ENCODE data around the gene IL31.
"Not testable (repeated sequence)": the region's sequence is repeated elsewhere in the genome, so short reads cannot be mapped to it uniquely, and the experiment has no call there.

Gene IL31

DNA sequence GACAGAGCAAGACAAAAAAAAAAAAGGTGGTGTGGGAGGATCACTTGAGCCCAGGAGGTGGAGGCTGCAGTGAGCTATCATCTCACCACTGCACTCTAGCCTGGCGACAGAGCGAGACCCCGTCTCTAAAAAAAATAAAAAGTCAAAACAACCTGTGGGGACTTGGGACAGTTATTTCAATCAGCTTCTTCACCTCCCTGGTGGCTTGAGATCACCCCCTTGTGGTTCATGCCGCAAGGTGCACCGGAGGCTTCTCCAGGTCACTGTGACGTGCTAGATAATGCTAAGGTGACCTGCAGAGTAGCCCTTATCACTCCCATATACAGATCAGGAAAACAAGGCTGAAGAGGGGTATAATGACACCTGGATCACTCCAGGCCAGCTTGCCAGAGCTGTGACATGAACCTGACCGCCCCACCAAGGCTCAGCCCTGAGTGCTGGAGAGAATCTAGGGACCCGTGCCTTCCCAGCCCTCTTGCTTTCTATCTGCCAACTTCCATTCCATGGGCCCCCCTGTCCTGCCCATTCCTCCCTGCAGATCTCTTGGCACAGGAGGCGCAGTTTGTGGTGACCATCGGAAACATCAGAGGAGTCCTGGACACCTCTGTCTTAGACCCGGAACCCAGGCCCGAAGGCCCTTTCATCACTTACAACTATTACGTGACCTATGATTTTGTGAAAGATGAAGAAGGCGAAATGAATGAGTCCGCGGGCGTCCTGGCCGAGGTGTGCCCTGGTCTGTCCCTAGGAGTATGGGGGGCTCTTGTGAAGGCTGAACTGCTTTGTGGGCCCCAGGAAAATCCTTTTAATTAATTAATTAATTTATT is 17.0 kb upstream of the IL31 start:
- DNase-seq: no peak

DNA sequence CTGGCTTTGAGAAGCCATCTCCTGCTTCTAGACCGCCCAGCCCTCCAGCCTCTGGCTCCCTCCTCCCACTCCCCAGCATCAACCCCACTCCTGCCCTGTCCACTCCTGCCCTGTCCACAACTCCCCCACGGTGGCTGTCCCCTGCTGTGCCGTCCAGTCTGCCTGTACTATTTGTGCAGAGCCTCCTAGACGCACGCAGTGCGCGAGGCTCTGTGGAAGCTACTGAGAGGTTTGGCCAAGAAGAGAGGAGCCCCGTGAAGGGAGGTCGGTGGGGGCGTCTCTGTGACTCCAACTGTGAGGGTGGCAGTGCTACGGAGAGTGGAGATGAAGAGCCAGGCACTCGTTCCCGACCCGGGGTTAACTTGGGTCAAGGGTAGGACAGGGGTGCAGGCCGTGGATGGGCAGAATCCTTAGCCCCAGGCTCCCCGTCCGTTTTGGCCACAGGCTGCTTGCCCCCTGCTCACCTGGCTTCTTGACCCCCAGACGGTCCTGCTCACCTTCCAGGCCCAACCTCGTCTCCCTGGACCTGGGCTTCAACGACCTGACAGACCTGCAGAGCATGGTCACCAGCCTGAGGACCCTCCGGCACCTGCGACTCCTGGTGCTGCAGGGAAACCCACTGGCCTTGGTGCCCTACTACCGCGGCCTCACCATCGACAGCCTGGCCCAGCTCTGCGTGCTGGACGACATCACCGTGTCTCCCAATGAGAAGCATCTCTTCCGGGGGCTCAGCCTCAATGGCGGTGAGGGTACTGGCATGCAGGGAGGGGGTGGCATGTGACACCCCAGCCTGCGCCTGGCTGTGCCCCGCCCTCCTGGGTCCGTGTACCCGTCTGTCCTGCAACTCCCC is 15.8 kb upstream of the IL31 start:
- no peak for DNase-seq

DNA sequence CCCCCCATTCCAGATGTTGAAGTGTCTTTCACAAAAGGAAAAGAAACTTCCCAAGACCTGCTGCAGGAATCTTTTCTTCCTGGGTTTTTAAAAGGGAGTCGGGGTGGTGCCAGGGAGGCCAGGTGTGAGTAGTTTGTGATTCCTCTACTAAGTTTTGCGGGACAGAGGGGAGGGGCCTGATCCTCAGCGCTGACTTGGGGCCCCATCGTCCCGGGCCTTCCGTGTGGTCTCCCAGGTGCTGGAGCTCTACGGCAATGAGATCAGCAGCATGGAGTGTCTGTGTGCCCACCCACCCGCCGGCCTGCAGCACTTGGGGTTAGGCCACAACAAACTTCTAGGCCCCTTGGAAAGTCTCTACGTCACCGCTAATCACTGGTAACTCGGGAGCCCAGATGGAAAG is 13.4 kb upstream of the IL31 start:
- no peak for DNase-seq

DNA sequence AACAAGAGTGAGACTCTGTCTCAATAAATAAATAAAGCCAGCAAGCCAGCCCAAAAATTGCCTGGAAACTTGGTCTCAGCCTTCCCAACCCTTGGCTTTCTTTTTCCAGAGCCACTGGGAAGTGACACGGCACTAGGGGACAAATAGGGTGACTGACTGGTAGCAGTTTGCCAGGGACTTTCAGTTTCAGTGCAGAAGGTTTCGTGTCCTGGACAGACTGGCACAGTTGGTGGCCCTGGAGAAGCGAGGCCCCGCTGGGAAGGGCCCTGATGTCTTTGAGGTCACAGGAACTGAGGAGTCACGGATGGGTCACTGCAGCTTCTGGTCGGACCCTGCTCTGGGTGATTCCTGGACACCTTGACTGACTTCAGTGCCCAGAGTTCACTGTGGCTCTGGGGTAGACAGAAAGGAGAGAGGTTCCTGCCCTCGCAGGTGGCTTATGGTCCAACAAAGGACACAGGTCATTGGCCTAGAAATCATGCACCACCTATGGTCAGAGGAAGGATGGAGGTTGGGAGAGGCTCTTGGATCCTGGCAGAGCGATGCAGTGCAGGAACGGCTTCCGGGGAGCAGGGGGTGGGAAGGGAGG is 11.6 kb upstream of the IL31 start:
- DNase-seq: no peak

DNA sequence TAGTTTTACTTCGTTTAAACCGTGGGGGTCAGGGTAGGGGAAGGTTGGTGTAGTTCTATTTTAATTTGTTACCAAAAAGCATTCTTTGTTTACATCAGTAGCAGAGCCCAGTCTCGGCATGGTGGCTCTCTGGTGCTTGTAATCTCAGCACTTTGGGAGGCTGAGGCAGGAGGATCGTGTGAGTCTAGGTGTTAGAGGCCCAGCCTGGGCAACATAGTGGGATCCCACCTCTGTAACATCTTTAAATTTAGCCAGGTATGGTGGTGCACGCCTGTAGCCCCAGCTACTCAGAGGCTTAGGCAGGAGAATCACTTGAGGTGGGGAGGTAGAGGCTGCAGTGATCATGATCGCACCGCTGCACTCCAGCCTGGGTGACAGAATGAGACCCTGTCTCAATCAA is 11.1 kb upstream of the IL31 start:
- DNase-seq: no peak

DNA sequence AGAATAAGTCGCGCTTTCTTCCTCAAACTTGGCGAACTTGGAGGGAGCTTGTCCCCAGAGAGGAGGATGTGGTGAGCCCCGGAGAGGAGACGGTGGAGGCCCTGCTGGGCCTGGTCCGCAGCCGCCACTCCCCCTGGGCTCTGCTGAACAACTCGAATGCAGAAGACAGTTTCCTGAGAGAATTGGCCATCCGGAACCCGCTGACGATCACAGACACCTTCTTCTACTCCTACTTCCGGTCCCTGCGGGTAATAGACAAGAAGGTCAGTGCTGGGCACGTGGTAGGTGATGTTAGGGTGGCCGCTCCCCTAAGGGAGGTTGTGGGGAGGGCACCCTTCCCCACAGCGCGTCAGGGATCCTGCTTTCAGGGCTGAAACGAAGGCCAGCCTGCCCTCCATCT is 10.5 kb upstream of the IL31 start:
- DNase-seq: no peak

DNA sequence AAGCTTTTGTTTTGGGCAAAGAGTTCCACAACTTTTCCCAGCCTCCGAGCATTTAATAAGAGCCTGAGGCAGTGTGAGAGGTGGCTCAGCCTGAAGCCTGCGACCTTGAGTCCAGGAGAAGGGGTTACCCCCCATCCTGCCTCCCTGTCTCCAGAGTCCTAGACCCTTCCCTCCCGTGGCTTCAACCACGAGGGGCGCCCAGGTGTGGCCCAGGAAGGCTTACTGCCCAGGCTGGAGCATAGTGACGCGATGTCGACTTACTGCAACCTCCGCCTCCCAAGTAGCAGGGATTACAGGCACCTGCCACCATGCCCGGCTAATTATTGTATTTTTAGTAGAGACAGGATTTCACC is 9.5 kb upstream of the IL31 start:
- DNase-seq: no peak

DNA sequence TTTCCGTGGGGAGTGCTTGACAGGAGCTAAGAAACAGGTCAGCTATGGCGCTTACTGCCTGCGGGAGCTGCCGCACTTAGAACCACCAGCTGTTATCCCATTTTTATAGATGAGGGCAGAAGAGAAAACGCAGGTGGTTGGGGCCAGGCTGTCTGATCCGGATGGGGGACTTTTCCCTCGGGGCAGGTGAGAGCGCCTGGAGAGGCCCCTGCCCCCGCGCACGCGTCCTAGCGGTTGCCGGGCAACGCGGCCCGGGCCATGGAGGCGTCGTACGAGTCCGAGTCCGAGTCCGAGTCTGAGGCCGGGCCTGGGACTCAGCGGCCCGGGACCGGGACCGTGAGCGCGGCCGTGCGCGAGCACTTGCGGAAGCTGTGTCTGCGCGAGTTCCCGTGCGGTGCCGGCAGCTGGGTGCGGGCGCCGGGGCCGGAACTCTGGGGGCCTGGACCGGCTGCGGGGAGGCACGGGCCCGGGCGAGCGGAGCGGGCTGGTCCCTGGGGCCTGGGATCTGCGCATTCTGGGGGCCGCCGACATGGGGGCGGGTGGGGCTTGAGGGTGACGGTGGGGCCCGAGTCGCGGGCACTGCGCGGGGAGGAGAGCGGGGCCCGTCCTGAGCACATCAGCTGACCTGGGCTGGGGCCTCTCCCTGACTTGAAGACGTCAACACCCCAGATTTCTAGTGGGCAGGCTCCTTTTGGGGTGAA is 9.0 kb upstream of the IL31 start, which contains the start of gene LRRC43:
TSS of gene LRRC43 (plus strand) at position 237 of the 701 bp plus-strand sequence. CDS start at position 259, 22 bp downstream.
- DNase-seq: no peak

DNA sequence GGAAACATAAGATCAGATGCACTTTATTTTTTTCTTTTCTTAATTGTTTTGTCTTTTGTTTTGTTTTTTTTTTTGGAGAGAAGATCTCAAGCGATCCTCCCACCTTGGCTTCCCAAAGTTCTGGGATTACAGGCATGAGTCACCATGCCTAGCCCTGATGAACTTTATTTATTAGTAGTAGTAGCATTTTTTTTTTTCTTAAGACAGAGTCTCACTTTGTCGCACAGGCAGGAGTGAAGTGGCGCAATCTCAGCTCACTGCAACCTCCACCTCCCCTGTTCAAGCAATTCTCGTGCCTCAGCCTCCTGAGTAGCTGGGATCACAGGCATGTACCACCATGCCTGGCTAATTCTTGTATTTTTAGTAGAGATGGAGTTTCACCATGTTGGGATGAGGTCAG is 2.5 kb upstream of the IL31 start:
- not testable (repeated sequence) for DNase-seq

DNA sequence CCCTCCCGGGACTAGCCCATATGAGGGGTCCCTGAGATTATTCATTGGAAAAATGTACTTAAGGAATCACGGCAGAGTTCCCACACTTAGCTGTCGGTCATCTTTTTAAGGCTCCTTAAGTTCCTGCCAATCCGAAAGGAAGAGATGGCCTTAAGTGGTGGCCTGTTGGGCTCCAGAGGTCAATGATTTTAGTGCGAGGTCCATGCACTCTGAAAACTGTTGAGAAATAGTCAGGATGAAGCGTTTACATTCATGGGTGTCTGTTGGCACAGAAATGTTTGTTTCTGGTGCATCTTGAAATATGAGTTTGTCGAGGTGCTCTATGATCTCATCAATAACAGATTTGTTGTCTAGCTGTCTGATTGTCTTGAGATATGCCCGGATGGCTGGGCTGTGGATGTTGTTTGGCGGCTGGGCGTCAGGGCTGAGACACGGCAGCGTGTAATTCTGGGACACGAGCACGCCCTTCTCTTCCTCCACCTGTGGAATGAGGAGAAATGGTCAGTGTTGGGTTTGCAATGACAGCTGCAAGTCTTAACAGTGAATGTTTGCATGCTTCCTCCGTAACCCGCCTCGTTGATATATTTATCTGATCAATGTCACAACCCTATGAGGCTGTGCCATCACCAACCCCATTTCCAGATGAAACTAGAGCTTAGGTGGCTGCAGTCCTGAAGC is 1.6 kb downstream of the IL31 start:
- DNase-seq: no peak

DNA sequence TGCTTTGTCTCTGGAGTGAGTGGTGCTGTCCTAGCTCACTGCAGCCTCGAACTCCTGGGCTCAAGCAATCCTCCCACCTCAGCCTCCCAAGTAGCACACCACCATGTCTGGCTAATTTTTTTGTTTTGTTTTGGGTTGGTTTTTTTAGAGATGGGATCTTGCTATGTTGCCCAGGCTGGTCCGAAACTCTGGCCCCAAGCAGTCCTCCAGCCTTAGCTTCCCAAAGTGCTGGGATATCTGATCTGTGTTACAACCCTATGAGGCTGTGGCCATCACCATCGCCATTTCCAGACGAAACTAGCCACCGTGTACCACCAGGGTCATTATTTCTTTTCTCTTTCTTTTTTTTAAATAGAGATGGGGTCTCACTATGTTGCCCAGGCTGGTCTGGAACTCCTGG is 2.6 kb downstream of the IL31 start:
- DNase-seq: no peak

DNA sequence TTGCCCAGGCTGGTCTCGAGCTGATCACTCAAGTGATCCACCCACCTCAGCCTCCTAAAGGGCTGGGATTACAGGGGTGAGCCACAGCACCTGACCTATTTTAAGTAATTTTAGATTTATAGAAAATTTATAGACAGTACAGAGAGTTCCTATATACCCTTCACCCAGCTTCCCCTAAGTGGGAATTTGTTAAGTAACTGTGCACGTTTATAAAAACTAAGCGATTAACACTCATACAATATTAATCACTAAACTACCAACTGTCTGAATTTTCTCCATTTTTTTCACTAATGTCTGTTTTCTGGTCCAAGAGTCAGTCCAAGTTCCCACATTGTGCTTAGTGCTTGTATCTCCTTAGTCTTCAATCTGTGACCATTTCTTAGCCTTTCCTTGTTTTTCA is 5.5 kb downstream of the IL31 start:
- DNase-seq: no peak

DNA sequence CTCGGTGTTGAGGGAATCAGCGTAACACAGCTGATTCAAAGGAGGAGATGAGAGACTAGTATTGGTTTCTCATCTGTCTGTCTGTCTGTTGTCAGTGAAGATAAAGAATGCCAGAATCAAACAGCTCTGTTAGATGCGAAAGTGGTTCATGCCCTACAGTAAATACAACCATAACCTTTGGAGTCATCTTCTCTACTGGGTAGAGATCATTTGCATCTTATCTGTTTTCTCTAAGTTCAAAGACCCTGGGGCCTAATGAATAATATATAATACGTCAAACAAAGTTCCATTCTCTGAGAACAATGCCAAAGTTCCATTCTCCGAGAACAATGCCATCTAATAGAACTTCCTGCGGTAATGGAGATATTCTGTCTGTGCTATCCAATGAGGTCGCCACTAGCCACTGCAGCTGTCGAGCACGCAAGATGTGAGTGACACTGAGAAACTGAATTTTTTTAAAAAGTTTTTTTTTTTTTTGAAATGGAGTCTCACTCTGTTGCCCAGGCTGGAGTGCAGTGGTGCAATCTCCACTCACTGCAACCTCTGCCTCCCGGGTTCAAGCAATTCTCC is 6.6 kb downstream of the IL31 start:
- no peak for DNase-seq

DNA sequence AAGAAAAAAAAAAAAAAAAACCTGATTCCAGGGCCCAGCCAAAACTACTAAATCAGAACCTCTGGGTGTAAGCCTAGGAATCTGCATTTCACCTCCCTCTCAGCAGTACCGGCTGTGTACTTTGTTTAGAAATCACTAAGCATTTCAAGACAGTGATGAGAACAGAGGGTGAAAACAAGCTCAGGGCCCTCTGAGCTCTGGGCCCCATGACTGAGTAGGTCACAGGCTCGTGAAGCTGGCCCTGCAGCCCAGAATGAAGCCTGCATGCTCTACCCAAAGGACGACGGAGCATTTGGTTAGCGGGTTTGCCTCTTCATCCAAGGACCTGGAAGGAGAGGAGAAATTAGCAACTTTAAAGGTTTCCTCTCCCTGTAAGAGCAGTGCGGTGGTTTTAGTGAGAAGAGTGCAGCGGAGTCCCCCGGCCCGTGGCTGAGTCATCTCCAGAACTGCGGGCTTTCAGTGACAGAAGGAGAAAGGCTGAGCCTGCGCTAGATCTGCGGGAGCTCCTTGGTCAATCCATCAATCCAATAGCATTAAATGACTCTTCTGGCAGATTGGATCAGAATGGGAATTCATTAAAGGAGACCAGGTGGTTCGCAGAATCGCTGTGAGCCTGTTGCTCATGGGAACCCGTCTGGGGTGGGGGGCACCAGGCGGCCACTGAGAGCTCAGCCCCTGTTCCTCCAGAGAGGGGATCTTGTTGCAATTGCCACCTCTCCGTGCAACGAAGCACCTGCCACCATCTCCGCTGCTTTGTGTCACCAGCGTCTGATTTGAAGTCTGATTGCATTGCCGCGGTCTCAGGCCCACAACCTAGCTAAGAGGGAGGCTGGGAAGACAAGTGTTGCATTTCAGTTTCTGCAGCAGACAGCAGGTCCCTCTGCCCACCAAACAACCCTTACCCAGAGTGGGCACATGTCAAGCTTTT is 7.3 kb downstream of the IL31 start:
- no peak for DNase-seq

DNA sequence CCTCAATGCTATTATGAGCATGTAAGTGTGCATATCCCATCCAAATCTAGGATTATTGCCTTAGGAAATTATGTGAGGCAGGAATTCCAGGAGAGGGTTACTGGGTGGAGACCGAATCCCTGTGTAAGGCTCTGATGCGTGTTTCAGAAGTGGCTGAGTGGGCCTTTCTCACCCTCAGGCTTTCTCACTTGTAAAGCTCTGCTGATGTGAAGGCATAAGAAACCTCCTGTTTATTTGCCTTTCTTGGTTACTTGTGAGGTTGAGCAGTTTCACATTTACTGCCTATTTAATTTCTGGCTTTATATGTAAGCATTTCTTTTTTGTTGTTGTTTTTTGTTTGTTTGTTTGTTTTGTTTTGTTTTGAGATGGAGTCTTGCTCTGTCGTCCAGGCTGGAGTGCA is 11.0 kb downstream of the IL31 start:
- DNase-seq: no peak

DNA sequence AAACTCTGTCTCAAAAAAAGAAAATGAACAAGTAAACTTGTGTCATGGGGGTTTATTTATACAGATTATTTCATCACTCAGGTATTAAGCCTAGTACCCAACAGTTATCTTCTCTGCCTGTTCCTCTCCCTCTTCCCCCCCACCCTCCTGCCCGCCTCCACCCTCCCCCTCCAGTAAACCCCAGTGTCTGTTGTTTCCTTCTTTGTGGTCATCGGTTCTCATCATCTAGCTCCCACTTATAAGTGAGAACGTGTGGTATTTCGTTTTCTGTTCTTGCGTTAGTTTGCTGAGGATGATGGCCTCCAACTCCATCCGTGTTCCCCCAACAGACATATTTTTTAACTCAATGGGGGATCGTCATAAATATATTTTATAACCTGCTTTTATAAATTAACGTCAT is 12.3 kb downstream of the IL31 start:
- DNase-seq: no peak

DNA sequence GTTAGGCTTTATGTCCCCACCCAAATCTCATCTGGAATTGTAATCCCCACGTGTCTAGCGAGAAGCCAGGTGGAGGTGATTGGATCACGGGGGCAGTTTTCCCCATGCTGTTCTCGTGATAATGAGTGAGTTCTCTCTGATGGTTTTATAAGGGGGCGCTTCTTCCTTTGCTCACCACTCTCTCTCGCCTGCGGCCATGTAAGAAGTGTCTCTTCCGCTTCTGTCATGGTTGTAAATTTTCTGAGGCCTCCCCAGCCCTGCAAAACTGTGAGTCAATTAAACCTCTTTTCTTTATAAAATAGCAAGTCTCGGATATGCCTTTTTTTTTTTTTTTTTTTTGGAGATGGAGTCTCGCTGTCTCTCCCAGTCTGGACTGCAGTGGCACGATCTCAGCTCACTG is 13.3 kb downstream of the IL31 start:
- no peak for DNase-seq

DNA sequence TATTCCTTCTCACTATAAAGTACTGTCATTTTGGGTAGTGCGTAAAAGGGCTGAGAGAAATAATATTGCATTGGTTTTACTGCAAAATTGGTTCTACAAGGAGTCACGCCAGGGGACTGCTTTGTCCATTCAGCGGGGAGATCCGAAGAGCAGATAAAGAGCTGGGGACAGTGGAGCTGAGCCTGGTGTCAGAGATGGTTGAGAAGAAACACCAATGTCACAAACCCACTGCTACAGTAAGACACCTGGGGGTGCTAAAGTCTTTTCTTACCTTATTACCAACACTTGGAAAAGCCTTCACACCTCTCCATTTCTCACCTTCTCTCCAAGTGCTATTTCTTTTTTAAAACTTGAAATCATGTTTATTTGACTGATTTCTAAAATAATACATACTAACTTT is 14.1 kb downstream of the IL31 start:
- no peak for DNase-seq

DNA sequence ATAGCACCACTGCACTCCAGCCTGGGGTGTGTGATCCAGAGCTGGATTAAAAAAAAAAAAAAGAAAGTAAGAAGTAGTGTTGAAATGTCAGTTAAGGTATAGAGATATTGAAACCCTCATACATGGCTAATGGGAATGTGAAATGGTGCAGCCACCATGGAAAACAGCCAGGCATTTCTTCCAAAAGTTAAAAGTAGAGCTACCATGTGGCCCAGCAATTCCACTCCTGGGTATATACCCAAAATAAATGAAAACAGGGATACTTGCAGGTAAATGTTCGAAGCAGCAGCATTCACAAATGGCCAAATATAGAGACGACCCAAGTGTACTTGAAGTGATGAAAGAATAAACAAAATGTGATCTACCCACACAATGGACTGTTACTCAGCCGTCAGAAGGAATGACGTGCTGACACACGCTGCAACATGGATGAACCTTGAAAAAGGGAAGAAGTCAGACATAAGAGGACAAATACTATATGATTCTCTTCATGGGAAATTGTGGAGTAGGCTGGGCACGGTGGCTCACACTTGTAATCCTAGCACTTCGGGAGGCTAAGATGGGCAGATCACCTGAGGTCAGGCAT is 15.2 kb downstream of the IL31 start:
- no peak for DNase-seq

DNA sequence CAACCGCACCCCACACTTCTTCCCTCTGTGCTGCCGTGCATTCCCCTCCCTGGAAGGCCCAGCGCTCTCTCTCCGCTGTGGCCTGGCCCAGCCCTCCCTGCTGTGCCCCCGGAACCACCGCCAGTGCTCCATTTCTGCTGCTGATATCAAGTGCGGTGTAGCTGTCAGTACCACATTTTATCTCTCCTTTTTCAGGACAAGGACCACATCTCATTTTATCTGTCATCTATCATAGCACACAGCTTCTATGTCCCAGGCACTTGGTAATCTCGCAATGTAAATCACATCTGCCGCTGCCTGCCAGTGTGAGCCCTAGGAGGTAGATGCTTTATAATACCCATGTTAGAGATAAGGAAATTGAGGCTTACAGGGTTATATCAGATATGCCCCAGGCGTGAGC is 18.3 kb downstream of the IL31 start:
- no peak for DNase-seq

DNA sequence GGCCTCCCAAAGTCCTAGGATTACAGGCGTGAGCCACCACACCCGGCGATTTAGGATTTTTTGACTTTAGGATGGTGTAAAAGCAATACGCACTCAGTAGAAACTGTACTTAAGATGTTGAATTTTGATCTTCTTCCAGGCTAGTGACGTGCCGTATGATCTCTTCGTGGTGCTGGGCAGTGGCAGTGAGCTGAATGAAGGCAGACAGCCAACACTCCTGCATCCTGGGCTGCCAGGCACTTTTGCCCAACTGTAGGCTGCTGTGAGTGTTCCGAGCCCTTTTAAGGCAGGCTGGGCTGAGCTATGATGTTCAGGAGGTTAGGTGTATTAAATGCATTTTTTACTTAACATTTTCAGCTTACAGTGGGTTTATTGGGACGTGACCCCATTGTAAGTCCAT is 21.3 kb downstream of the IL31 start:
- DNase-seq: no peak

Measured in GOT3 (cell line).